ENCODE results near the gene ZNF433.
A peak's percentile ranks its signal among the peaks of the same experiment; 100 is the strongest.
"Not testable (repeated sequence)": the region's sequence is repeated elsewhere in the genome, so short reads cannot be mapped to it uniquely, and the experiment has no call there.

ZNF433 gene

DNA sequence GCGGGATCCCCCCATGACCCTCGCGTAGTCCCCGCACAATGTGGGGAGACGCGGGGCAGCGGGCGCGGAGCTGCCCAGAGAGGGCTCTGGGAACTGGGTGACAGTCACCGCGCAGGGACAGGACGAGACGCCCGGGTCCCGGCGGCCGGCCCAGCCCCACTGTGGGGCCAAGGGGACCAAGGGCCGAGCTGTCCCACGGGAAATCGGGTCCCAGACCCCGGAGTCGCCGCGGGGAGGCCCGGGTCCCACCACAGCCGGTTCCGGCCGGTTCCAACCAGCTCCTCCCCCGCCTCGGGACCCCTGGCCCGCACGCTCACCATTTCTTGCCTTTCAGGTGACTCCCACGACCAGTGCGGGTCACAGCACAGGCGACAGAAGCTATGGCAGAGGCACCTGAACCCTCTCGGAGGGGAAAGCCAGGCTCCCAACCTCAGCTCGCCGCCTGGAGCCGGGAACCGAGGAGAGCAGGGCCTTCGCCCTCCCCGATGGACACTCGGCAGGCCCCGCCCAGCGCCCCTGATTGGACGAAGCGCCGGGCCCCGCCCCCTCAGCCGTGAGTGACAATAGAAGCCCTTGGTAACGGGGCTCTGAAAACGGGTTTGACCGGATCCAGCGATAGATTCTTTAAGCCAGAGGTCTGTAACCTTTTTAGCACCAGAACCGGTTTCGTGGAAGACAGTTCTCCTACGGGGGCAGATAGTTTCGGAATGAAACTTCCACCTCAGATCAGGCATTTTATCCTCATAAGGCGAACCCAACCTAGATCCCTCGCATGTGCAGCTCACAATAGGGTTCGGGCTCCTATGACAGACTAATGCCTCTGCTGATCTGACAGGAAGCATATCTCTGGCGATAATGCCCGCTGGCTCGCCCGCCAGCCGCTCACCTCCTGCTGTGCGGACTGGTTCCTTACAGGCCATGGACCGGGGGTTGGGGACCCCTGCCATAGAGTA is at the start of gene ZNF433:
Gene ZNF433 (minus strand): TSS at position 460 of the 953 bp plus-strand sequence. CDS start 140 bp downstream, at position 320.
- Histone ChIP-seq H3K4me2 (ENCODE audit: low read length) (peak within 1 kb of the TSS; percentile 67), H3F3A (ENCODE audit: control insufficient read depth, insufficient read depth) (no peaks in the 10 kb centered on the region), H3K36me3 (ENCODE audit: control insufficient read depth, low read length) (no peaks in the 10 kb centered on the region), H3K79me2 (ENCODE audit: control insufficient read depth, low read length) (no peaks in the 10 kb centered on the region), H3K9me2 (replicated peaks; ENCODE audit: control insufficient read depth, low read length) (no peaks in the 10 kb centered on the region), H3K4me3 (ENCODE audit: low read length) (peak within 1 kb of the TSS; percentile 73), H3K27ac (ENCODE audit: low read depth, low read length) (no peak within 1 kb of the TSS), H3K9me3 (ENCODE audit: control insufficient read depth, insufficient read depth, low read length) (no peaks in the 10 kb centered on the region), H3K4me1 (ENCODE audit: control insufficient read depth, low read length) (peaks cover 5% of the 10 kb centered on the region; the same call in 1 of the 2 replicates), H4K20me1 (ENCODE audit: control insufficient read depth, insufficient read depth, low read depth, low read length) (no peaks in the 10 kb centered on the region), H3K27me3 (ENCODE audit: control insufficient read depth, low read length) (no peaks in the 10 kb centered on the region)
- TF ChIP-seq, protein P1, sequence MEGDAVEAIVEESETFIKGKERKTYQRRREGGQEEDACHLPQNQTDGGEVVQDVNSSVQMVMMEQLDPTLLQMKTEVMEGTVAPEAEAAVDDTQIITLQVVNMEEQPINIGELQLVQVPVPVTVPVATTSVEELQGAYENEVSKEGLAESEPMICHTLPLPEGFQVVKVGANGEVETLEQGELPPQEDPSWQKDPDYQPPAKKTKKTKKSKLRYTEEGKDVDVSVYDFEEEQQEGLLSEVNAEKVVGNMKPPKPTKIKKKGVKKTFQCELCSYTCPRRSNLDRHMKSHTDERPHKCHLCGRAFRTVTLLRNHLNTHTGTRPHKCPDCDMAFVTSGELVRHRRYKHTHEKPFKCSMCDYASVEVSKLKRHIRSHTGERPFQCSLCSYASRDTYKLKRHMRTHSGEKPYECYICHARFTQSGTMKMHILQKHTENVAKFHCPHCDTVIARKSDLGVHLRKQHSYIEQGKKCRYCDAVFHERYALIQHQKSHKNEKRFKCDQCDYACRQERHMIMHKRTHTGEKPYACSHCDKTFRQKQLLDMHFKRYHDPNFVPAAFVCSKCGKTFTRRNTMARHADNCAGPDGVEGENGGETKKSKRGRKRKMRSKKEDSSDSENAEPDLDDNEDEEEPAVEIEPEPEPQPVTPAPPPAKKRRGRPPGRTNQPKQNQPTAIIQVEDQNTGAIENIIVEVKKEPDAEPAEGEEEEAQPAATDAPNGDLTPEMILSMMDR (IDR thresholded peaks at IDR 0.05; ENCODE audit: low read depth, low read length, poor library complexity, severe bottlenecking): no peak
- no peak for TF ChIP-seq EZH2phosphoT487 (IDR thresholded peaks at IDR 0.05; ENCODE audit: borderline replicate concordance, low read length)

DNA sequence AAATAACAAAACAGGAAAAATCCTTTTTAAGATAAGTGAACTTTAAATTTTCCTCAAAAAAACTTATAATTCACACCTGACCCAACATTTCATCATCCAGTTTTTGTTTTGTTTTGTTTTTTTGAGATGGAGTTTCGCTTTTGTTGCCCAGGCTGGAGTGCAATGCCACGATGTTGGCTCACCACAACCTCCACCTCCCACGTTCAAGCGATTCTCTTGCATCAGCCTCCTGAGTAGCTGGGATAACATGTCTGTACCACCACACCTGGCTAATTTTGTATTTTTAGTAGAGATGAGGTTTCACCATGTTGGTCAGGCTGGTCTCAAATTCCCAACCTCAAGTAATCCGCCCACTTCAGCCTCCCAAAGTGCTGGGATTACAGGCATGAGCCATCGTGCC is 47.9 kb upstream of the ZNF433 start:
- H3K9me2 ChIP-seq (replicated peaks; ENCODE audit: control insufficient read depth, low read length); H3K4me1 ChIP-seq (ENCODE audit: control insufficient read depth, low read length); H3K36me3 ChIP-seq (ENCODE audit: control insufficient read depth, low read length); H3K4me2 ChIP-seq (ENCODE audit: low read length); H3K27ac ChIP-seq (ENCODE audit: low read depth, low read length); H3F3A ChIP-seq (ENCODE audit: control insufficient read depth, insufficient read depth); H3K27me3 ChIP-seq (ENCODE audit: control insufficient read depth, low read length); H4K20me1 ChIP-seq (ENCODE audit: control insufficient read depth, insufficient read depth, low read depth, low read length); H3K79me2 ChIP-seq (ENCODE audit: control insufficient read depth, low read length); H3K9me3 ChIP-seq (ENCODE audit: control insufficient read depth, insufficient read depth, low read length); H3K4me3 ChIP-seq (ENCODE audit: low read length): not testable (repeated sequence)

DNA sequence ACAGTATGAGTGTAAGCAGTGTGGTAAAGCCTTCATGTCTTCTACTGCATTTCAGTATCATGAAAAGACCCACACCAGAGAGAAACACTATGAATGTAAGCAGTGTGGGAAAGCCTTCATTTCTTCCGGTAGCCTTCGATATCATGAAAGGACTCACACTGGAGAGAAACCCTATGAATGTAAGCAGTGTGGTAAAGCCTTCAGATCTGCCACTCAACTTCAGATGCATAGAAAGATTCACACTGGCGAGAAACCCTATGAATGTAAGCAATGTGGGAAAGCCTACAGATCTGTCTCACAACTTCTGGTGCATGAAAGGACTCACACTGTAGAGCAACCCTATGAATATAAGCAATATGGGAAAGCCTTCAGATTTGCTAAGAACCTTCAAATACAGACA is 41.9 kb upstream of the ZNF433 start:
- no peak for TF ChIP-seq EZH2phosphoT487 (IDR thresholded peaks at IDR 0.05; ENCODE audit: borderline replicate concordance, low read length)
- TF ChIP-seq, protein P1 (IDR thresholded peaks at IDR 0.05; ENCODE audit: low read depth, low read length, poor library complexity, severe bottlenecking): no peak
- Histone ChIP-seq H3K4me1 (ENCODE audit: control insufficient read depth, low read length) (peaks cover 5% of the 10 kb centered on the region; the same call in 1 of the 2 replicates), H3K36me3 (ENCODE audit: control insufficient read depth, low read length) (peaks cover 56% of the 10 kb centered on the region), H3K79me2 (ENCODE audit: control insufficient read depth, low read length) (no peaks in the 10 kb centered on the region), H3K4me3 (ENCODE audit: low read length) (no peak overlapping the region), H4K20me1 (ENCODE audit: control insufficient read depth, insufficient read depth, low read depth, low read length) (no peaks in the 10 kb centered on the region), H3K27me3 (ENCODE audit: control insufficient read depth, low read length) (no peaks in the 10 kb centered on the region), H3F3A (ENCODE audit: control insufficient read depth, insufficient read depth) (no peaks in the 10 kb centered on the region), H3K27ac (ENCODE audit: low read depth, low read length) (no peak overlapping the region), H3K9me3 (ENCODE audit: control insufficient read depth, insufficient read depth, low read length) (peaks cover 50% of the 10 kb centered on the region), H3K9me2 (replicated peaks; ENCODE audit: control insufficient read depth, low read length) (no peaks in the 10 kb centered on the region), H3K4me2 (ENCODE audit: low read length) (no peak overlapping the region)

DNA sequence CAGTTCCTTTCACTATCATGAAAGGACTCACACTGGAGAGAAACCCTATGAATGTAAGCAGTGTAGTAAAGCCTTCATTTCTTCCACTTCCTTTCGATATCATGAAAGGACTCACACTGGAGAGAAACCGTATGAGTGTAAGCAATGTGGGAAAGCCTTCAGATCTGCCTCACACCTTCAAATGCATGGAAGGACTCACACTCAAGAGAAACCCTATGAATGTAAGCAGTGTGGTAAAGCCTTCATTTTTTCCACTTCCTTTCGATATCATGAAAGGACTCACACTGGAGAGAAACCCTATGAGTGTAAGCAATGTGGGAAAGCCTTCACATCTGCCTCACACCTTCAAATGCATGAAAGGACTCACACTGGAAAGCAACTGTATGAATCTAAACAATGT is 40.9 kb upstream of the ZNF433 start:
- H3K9me2 ChIP-seq (replicated peaks; ENCODE audit: control insufficient read depth, low read length); H3K4me3 ChIP-seq (ENCODE audit: low read length); H4K20me1 ChIP-seq (ENCODE audit: control insufficient read depth, insufficient read depth, low read depth, low read length); H3K27me3 ChIP-seq (ENCODE audit: control insufficient read depth, low read length); H3K79me2 ChIP-seq (ENCODE audit: control insufficient read depth, low read length); H3K4me2 ChIP-seq (ENCODE audit: low read length); H3K27ac ChIP-seq (ENCODE audit: low read depth, low read length); H3F3A ChIP-seq (ENCODE audit: control insufficient read depth, insufficient read depth); H3K4me1 ChIP-seq (ENCODE audit: control insufficient read depth, low read length): not testable (repeated sequence)
- Histone ChIP-seq H3K9me3 (ENCODE audit: control insufficient read depth, insufficient read depth, low read length) (peaks cover 50% of the 10 kb centered on the region), H3K36me3 (ENCODE audit: control insufficient read depth, low read length) (peaks cover 56% of the 10 kb centered on the region)
